ENCODE measurements around the gene OLIG2.

DNA sequence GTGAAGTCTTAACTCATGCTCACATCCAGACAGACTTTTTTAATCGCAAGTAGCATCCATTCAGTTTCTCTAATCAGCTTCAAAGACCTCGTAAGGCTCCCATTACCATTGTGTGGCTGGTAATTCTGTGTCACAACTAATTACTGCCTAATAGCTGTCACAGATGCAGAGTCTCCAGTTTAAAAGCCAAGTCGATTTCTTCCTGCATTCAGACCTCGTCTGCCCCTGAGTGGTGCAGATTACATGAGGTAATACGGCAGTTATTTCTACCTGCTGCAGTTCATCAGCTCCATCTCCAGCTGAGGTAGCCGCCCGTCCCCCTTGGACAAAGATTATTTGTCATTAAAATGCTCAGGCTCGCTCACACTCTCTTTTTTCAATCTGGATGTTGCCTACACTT, 34.4 kb upstream of the OLIG2 start:
- TF ChIP-seq CTCF (conservative IDR thresholded peaks at IDR 0.05): no peak
- TF ChIP-seq ZFX (IDR thresholded peaks at IDR 0.05): no peak

All from C4-2B (cell line).